Lower lobe of right lung (tissue), 2 donors: Measurements from ENCODE around the gene MORN1. TPM values are rescaled to one million over a fixed set of nuclear protein-coding genes. Genes with fewer than 3 reads are reported as not detected.

Experiments used
- ATAC-seq, 2 donors: fragments of 200-7000 bp; cut with Tn5 transposase; one replicate each; pipeline ENCODE4 v1.9.1; 2020 to 2022; ENCODE audit warnings: mild to moderate bottlenecking in 2 of 2, moderate library complexity in 2 of 2
- DNase-seq: peaks from one replicate; pipeline ENCODE4 v3.0.0-alpha.2; 2020
- H3K27ac ChIP-seq: fragments of 200-600 bp; one replicate; pipeline ENCODE4 v1.8.0; 2022
- H3K27me3 ChIP-seq: fragments of 200-600 bp; one replicate; pipeline ENCODE4 v1.8.0; 2022; ENCODE audit warnings: low read depth
- H3K36me3 ChIP-seq: fragments of 200-600 bp; one replicate; pipeline ENCODE4 v1.8.0; 2022; ENCODE audit warnings: mild to moderate bottlenecking
- H3K4me1 ChIP-seq: fragments of 200-600 bp; one replicate; pipeline ENCODE4 v1.8.0; 2022
- H3K4me3 ChIP-seq: fragments of 200-600 bp; one replicate; pipeline ENCODE4 v1.8.0; 2022; ENCODE audit warnings: mild to moderate bottlenecking
- H3K9me3 ChIP-seq: fragments of 200-600 bp; one replicate; pipeline ENCODE4 v1.8.0; 2022
- intact Hi-C: fragments of 100-400 bp; cut with DNase I; formaldehyde crosslinking; loops from one replicate; pipeline ENCODE4 v1.11.0; 2022
- total RNA-seq: library from RNA; stranded (reverse); fragmentation: NEBNext Ultra II Directional; extraction: Animal tissue kit (Norgen Biotek cat#: 25700); gene quantifications from one replicate; pipeline ENCODE4 v1.2.1, GENCODE V29; 2021
- TF ChIP-seq, protein P1 (sequence below): fragments of 200-600 bp; IDR thresholded peaks from one replicate; pipeline ENCODE4 v1.8.0; 2022; ENCODE audit warnings: antibody characterized with exemption, mild to moderate bottlenecking
- donor health status: DM: no; HTN: yes; CAD: no; lungs with severe emphysema.

Gene MORN1
- total RNA-seq, 1 donor from 2014 or later, result 13.4 TPM

DNA sequence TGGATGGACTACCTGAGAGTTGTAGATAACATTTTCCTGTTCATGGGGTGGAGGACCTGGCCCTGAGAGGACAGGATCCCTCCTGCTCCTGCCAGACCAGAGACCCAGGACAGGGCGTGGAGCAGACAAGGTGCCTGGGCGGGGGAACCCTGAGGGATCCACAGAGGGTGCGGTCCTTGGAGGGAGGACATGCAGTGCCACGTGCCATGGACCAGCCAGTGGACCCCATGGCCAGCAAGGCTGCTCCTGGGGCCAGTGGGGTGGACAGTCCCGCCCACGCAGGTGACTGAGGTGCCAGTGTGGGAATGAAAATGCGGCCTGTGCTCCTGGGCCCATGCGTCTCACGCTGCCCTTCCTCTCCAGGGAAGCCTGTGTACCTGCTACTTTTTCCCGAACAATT is 3.9 kb upstream of the MORN1 start:
- no peaks in the 10 kb centered on the region for H3K9me3 ChIP-seq
- ATAC-seq (no peak), DNase-seq (no peak)
- intact Hi-C loops, result no loop called here
- TF ChIP-seq, protein P1, sequence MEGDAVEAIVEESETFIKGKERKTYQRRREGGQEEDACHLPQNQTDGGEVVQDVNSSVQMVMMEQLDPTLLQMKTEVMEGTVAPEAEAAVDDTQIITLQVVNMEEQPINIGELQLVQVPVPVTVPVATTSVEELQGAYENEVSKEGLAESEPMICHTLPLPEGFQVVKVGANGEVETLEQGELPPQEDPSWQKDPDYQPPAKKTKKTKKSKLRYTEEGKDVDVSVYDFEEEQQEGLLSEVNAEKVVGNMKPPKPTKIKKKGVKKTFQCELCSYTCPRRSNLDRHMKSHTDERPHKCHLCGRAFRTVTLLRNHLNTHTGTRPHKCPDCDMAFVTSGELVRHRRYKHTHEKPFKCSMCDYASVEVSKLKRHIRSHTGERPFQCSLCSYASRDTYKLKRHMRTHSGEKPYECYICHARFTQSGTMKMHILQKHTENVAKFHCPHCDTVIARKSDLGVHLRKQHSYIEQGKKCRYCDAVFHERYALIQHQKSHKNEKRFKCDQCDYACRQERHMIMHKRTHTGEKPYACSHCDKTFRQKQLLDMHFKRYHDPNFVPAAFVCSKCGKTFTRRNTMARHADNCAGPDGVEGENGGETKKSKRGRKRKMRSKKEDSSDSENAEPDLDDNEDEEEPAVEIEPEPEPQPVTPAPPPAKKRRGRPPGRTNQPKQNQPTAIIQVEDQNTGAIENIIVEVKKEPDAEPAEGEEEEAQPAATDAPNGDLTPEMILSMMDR, result no peak
- H3K36me3 ChIP-seq, result peaks cover 70% of the 10 kb centered on the region
- H3K27me3 ChIP-seq, result no peaks in the 10 kb centered on the region
- peaks cover 32% of the 10 kb centered on the region for H3K4me1 ChIP-seq
- no peak overlapping the region for H3K27ac ChIP-seq
- no peak overlapping the region for H3K4me3 ChIP-seq

GRCh38 chr1:2394761-2395160 is 3.4 kb upstream of the MORN1 start:
- H3K27ac ChIP-seq, result no peak overlapping the region
- ATAC-seq (no peak), DNase-seq (no peak)
- TF ChIP-seq, protein P1, result no peak
- intact Hi-C loops, result no loop called here
- no peak overlapping the region for H3K4me3 ChIP-seq
- no peaks in the 10 kb centered on the region for H3K9me3 ChIP-seq
- no peaks in the 10 kb centered on the region for H3K27me3 ChIP-seq
- H3K36me3 ChIP-seq, result peaks cover 65% of the 10 kb centered on the region
- H3K4me1 ChIP-seq, result peaks cover 33% of the 10 kb centered on the region

DNA sequence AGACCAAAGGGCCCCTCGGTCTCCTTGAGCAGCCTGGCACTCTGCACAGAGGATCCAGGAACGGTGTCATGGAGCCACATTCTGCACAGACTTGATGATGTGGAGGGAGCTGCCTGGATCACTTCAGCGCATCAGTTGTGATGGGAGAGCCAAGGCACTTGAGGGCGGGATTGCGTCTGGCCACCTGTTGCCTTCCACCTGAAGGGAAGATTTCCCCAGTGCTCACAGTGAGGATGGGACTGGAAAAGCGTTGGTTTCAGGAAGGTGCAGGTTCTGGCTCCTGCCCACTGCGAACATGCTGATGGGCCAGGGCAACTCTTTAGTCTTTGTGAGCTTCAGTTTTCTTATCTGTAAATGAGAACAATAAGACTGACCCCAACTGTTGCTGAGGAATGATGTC is 2.9 kb upstream of the MORN1 start:
- no peaks in the 10 kb centered on the region for H3K9me3 ChIP-seq
- no peak overlapping the region for H3K4me3 ChIP-seq
- H3K36me3 ChIP-seq, result peaks cover 60% of the 10 kb centered on the region
- no peak overlapping the region for H3K27ac ChIP-seq
- H3K27me3 ChIP-seq, result no peaks in the 10 kb centered on the region
- no peak for ATAC-seq
- intact Hi-C loops, result no loop called here
- DNase-seq, result no peak
- peaks cover 33% of the 10 kb centered on the region for H3K4me1 ChIP-seq
- TF ChIP-seq, protein P1, result no peak

DNA sequence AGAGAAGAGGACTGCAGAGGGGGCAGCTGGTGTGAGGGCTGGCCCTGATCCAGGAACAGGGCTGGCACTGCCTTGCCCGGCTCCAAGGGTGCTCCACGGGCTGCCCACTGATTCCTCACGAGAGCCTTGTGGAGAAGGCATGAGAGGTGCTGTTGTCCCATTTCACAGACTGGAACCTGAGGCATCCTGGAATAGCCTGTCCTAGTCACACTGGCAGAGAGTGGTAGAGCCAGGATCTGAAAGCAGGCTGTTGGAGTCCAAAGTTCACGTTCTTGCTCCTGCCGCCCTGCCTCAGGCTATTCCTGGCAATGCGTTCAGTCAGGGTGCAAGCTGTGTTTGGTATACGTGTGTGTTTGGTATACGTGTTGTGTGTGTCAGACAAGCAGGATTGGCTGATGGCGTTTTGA is 2.1 kb upstream of the MORN1 start:
- Histone ChIP-seq H3K27ac (no peak overlapping the region), H3K36me3 (peaks cover 52% of the 10 kb centered on the region), H3K27me3 (no peaks in the 10 kb centered on the region), H3K9me3 (no peaks in the 10 kb centered on the region), H3K4me1 (peaks cover 33% of the 10 kb centered on the region), H3K4me3 (no peak overlapping the region)
- DNase-seq (no peak), ATAC-seq (no peak)
- TF ChIP-seq, protein P1, result no peak
- intact Hi-C loops, result no loop called here

DNA sequence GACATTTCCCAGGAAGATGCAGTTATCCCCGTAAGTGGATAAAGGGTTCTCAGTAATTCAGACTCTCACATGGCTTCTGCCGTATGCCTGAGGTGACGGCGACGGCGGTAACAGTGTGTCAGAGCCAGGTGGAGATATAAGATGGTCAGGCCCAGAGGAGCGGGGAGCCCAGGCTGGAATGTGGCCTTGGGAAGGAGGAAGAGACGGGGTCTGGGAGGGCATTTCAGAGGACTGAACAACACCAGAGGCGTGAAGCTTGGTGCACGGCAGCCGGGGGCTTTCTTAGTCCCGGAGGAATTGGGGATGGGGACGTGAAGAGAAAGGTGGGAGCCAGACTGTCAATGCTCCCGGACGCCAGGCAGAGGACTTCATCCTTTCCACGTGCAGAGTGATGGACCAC is 1.3 kb upstream of the MORN1 start:
- H3K4me3 ChIP-seq, result peak overlapping the region; percentile 98
- intact Hi-C loops, result no loop called here
- H3K4me1 ChIP-seq, result peaks cover 33% of the 10 kb centered on the region
- TF ChIP-seq, protein P1, result no peak
- H3K36me3 ChIP-seq, result peaks cover 51% of the 10 kb centered on the region
- peak overlapping the region; percentile 87 for H3K27ac ChIP-seq
- DNase-seq (no peak), ATAC-seq (no peak)
- H3K27me3 ChIP-seq, result no peaks in the 10 kb centered on the region
- H3K9me3 ChIP-seq, result no peaks in the 10 kb centered on the region

DNA sequence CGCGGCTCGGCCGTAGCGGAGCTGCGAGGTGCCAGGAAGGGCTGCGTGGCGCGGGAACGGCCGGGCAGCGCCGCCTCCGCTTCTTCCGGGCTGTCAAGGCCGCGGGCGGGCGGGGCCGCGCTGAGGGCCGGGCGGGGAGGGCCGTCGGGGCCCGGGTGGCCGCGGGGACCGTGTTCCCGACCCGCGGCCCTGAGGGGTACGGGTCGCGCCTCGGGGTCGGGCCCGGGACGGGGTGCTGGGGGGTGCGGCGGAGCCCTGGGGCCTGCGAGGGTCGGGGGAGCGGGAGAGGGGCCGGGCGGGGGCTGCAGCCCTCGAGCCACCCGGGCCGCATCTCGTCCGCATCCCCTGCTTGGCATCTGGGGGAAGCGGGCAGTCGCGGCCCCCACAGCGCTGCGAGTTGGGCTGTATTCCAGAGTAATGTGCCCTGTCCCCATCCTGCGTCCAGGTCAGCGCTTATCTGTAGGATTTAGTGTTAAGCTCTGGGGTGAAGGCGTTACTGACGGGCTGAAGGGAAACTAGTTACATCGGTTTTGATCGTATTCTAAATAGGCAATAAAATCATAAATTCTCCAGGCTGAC is 666 bp upstream of the MORN1 start:
- H3K4me3 ChIP-seq, result peak overlapping the region; percentile 98
- no peak for DNase-seq
- no peaks in the 10 kb centered on the region for H3K9me3 ChIP-seq
- H3K36me3 ChIP-seq, result peaks cover 44% of the 10 kb centered on the region
- peak; percentile 19 to 56 for ATAC-seq
- intact Hi-C loops, result no loop called here
- H3K27me3 ChIP-seq, result no peaks in the 10 kb centered on the region
- H3K27ac ChIP-seq, result peak overlapping the region; percentile 87
- peaks cover 33% of the 10 kb centered on the region for H3K4me1 ChIP-seq
- TF ChIP-seq, protein P1, result no peak
